ENCODE measurements around the gene STPG2. TPM values are rescaled to one million over a fixed set of nuclear protein-coding genes. Genes with fewer than 3 reads are reported as not detected.
A peak's percentile ranks its signal among the peaks of the same experiment; 100 is the strongest.

The STPG2 gene
- total RNA-seq, 2 donors from 2014 or later = not detected

GRCh38 chr4:98055800-98056501, 87.3 kb downstream of the STPG2 start:
- H3K27ac Mint-ChIP-seq = no peak overlapping the region
- ATAC-seq (replicated peaks in 1 of 2) = no peak
- peaks cover 8 to 9% of the 10 kb centered on the region in 2 donors for H3K9me3 Mint-ChIP-seq
- no peaks in the 10 kb centered on the region for H3K36me3 Mint-ChIP-seq (ENCODE audit: insufficient read depth in 2 of 2)
- DNase-seq = no peak
- no peaks in the 10 kb centered on the region for H3K4me1 Mint-ChIP-seq (ENCODE audit: low read depth)
- peaks cover 9% of the 10 kb centered on the region for H3K27me3 Mint-ChIP-seq (ENCODE audit: low read depth)
- no peak overlapping the region for H3K4me3 Mint-ChIP-seq

DNA sequence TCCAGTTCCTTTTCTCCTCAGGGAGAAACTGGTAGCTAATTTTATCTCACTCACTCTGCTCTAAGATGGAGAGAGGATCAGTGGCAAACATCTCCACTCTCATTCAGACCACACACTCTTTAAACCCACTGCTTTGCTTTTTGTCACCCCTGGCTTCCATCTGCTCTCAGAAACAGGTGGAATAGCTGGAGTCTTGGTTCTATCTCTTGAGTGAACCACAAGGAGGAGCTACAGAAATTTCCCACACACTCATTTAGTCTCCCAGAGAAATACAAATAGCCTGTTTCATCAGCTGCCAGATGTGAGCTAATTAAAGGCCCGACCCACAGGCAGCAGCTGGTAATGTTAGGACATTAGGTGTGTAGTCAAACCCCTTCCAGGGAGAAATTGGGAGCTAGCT, 96.6 kb downstream of the STPG2 start:
- H3K9me3 Mint-ChIP-seq = no peaks in the 10 kb centered on the region
- H3K4me1 Mint-ChIP-seq (ENCODE audit: low read depth) = no peaks in the 10 kb centered on the region
- ATAC-seq (replicated peaks in 1 of 2) (no peak), DNase-seq (no peak)
- H3K27ac Mint-ChIP-seq = no peak overlapping the region
- H3K36me3 Mint-ChIP-seq (ENCODE audit: insufficient read depth in 2 of 2) = no peaks in the 10 kb centered on the region
- no peak overlapping the region for H3K4me3 Mint-ChIP-seq
- H3K27me3 Mint-ChIP-seq (ENCODE audit: low read depth) = no peaks in the 10 kb centered on the region

DNA sequence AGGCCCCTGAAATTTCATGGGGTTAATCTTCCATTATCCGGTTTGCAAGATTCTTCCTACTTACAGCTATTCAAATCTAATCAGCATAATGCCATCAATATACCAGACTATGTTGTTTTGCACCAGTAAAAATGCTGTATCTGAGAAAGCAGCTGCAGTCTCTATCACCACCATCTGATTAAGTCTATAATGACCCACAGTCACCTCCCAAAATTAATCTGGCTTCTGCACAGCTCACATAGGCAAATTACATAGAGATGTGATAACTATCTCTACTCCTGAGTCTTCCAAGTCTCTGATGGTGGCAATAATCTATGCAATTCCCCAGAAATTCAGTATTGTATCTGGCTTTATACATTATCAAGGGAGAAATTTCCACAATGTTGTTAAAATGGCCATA, 113.2 kb downstream of the STPG2 start:
- H3K9me3 Mint-ChIP-seq = peaks cover 8 to 12% of the 10 kb centered on the region in 2 donors
- peaks cover 0 to 5% of the 10 kb centered on the region in 2 donors for H3K36me3 Mint-ChIP-seq (ENCODE audit: insufficient read depth in 2 of 2)
- H3K4me1 Mint-ChIP-seq (ENCODE audit: low read depth) = no peaks in the 10 kb centered on the region

GRCh38 chr4:98027827-98028226, 115.4 kb downstream of the STPG2 start:
- Mint-ChIP-seq H3K4me3 (no peak overlapping the region), H3K27ac (no peak overlapping the region), H3K27me3 (ENCODE audit: low read depth) (no peaks in the 10 kb centered on the region), H3K9me3 (peaks cover 8 to 11% of the 10 kb centered on the region in 2 donors), H3K4me1 (ENCODE audit: low read depth) (no peaks in the 10 kb centered on the region), H3K36me3 (ENCODE audit: insufficient read depth in 2 of 2) (peaks cover 4 to 5% of the 10 kb centered on the region in 2 donors)
- ATAC-seq (replicated peaks in 1 of 2) (no peak), DNase-seq (no peak)

More for the DNA sequence above, 113.2 kb downstream of the STPG2 start:
- Mint-ChIP-seq H3K27me3 (ENCODE audit: low read depth) (no peaks in the 10 kb centered on the region), H3K4me3 (no peak overlapping the region), H3K27ac (no peak overlapping the region)
- ATAC-seq (replicated peaks in 1 of 2) (no peak), DNase-seq (no peak)

DNA sequence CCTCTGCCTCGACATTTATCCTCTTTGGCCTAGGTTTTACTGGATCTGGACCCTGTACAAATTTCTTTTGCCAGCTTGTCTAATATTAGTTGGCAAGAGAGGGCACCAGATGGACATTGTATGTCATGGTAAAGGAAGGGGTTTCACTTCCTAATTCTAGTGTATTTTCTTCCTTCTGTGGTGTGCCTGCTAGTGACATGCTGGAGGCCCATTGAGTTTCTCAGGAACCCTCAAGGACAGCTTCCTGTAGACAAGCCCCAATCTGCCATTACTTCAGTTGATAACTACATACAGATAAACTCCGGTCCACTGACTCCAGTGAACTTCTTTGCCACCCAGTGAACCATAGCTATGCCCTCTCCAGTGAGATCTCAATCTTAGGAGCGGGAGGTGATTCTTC, 116.9 kb downstream of the STPG2 start:
- Mint-ChIP-seq H3K9me3 (peaks cover 3 to 11% of the 10 kb centered on the region in 2 donors), H3K4me3 (no peak overlapping the region)

DNA sequence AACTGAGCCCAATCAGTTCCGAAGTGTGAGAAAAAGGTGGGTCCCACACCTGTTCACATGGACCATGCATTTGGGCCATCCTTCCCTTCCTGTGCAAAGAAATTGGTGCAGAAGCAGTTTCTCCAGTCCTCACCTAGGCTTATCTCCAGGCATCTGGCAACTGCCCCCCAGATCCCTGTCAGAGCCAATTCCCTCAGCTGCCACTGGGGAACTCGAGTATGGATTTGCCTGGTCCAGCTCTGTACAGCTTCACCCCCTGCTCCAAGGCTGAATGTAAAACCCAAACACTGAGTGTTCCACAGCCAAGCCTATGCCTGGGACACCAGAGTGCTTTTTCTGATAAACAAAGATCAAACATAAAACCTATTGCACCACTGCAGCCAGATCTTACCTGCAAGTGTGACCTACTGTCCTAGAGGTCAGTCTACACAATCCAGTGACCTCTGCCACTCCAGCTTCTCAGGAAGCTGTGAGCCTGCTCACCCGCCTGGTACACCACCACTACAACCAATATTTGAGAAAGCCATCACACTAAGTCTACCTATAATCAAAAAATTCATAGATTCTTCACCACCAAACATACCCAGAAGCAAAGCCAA, 136.4 kb downstream of the STPG2 start:
- DNase-seq (no peak), ATAC-seq (replicated peaks in 1 of 2) (no peak)
- H3K4me1 Mint-ChIP-seq (ENCODE audit: low read depth) = no peaks in the 10 kb centered on the region
- H3K4me3 Mint-ChIP-seq = no peak overlapping the region
- no peaks in the 10 kb centered on the region for H3K36me3 Mint-ChIP-seq (ENCODE audit: insufficient read depth in 2 of 2)
- H3K27ac Mint-ChIP-seq = no peak overlapping the region
- peaks cover 4 to 21% of the 10 kb centered on the region in 2 donors for H3K9me3 Mint-ChIP-seq
- H3K27me3 Mint-ChIP-seq (ENCODE audit: low read depth) = no peaks in the 10 kb centered on the region

More for the DNA sequence above, 116.9 kb downstream of the STPG2 start:
- Mint-ChIP-seq H3K4me1 (ENCODE audit: low read depth) (no peaks in the 10 kb centered on the region), H3K27ac (no peak overlapping the region), H3K27me3 (ENCODE audit: low read depth) (no peaks in the 10 kb centered on the region), H3K36me3 (ENCODE audit: insufficient read depth in 2 of 2) (peaks cover 0 to 4% of the 10 kb centered on the region in 2 donors)
- no peak for DNase-seq
- ATAC-seq (replicated peaks in 1 of 2) = no peak

- H3K4me3 Mint-ChIP-seq = no peak overlapping the region
- H3K4me1 Mint-ChIP-seq (ENCODE audit: low read depth) = no peaks in the 10 kb centered on the region
- no peak for DNase-seq
- no peak for ATAC-seq (replicated peaks in 1 of 2)
- H3K27me3 Mint-ChIP-seq (ENCODE audit: low read depth) = no peaks in the 10 kb centered on the region
- H3K36me3 Mint-ChIP-seq (ENCODE audit: insufficient read depth in 2 of 2) = no peaks in the 10 kb centered on the region
- peaks cover 3 to 16% of the 10 kb centered on the region in 2 donors for H3K9me3 Mint-ChIP-seq
- no peak overlapping the region for H3K27ac Mint-ChIP-seq
These were observed 137.2 kb downstream of the STPG2 start for GRCh38 chr4:98006060-98006459.

DNA sequence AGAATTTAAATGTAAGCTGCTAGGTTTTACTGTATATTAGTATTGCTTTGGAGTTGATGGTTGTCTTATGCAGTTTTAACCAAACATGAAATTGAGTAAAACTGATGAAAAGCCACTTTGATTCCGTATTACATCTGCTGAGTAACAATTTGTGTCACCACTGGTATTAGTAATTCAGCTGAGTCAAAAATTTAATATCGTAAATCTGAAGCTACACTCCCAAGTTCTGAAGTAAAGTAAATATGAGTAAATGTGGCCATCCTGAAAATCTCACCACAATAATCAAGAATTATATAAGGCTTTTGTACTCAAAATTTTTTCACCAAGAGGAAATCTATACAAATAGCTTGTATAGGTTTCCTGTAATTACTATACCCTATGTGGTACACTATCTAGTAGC, 142.3 kb downstream of the STPG2 start:
- Mint-ChIP-seq H3K9me3 (peaks cover 1 to 5% of the 10 kb centered on the region in 2 donors), H3K27ac (no peak overlapping the region), H3K4me3 (no peak overlapping the region), H3K36me3 (ENCODE audit: insufficient read depth in 2 of 2) (no peaks in the 10 kb centered on the region), H3K27me3 (ENCODE audit: low read depth) (no peaks in the 10 kb centered on the region), H3K4me1 (ENCODE audit: low read depth) (no peaks in the 10 kb centered on the region)
- ATAC-seq (replicated peaks in 1 of 2) (no peak), DNase-seq (no peak)

- no peaks in the 10 kb centered on the region for H3K4me1 Mint-ChIP-seq (ENCODE audit: low read depth)
- no peak for ATAC-seq (replicated peaks in 1 of 2)
- no peak for DNase-seq
- no peak overlapping the region for H3K27ac Mint-ChIP-seq
- no peaks in the 10 kb centered on the region for H3K27me3 Mint-ChIP-seq (ENCODE audit: low read depth)
- H3K4me3 Mint-ChIP-seq = no peak overlapping the region
- H3K36me3 Mint-ChIP-seq (ENCODE audit: insufficient read depth in 2 of 2) = peaks cover 0 to 3% of the 10 kb centered on the region in 2 donors
- peaks cover 6 to 7% of the 10 kb centered on the region in 2 donors for H3K9me3 Mint-ChIP-seq
These were observed 145.1 kb downstream of the STPG2 start for GRCh38 chr4:97998203-97998602.

DNA sequence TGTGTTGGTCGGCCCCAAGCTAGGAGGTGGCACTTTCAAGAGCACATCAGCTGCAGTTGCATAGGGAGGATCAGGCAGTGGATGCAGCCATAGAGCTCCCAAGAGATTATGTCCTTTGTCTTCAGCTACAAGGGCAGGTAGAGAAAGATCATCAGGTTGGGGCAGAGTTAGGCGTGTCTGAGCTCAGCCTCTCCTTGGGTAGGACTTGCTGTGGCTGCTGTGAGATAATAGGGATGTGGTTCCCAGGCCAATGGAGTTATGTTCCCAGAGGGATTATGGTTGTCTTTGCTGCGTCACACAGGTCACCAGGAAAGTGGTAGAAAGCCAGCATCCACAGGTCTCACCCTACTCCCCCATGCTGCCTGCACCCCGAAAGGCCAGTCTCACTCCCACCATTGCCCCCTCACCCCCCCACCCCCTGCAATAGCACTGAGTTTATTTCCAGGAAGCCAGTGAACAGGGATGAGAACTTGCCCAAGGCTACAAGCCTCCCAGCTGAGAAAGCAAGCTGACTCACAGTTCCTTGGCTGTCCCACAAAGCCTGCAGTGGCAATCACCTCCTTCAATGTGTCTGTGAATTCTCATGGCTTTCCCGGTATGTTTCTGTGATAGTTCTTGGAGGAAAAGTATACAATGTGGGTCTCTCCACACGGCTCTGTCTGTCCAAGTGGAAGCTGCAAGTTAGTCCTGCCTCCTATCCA, 148.4 kb downstream of the STPG2 start:
- DNase-seq = no peak
- H3K4me3 Mint-ChIP-seq = no peak overlapping the region
- H3K9me3 Mint-ChIP-seq = peaks cover 12 to 14% of the 10 kb centered on the region in 2 donors
- no peak for ATAC-seq (replicated peaks in 1 of 2)
- no peaks in the 10 kb centered on the region for H3K27me3 Mint-ChIP-seq (ENCODE audit: low read depth)
- peaks cover 0 to 3% of the 10 kb centered on the region in 2 donors for H3K36me3 Mint-ChIP-seq (ENCODE audit: insufficient read depth in 2 of 2)
- no peaks in the 10 kb centered on the region for H3K4me1 Mint-ChIP-seq (ENCODE audit: low read depth)
- H3K27ac Mint-ChIP-seq = no peak overlapping the region

DNA sequence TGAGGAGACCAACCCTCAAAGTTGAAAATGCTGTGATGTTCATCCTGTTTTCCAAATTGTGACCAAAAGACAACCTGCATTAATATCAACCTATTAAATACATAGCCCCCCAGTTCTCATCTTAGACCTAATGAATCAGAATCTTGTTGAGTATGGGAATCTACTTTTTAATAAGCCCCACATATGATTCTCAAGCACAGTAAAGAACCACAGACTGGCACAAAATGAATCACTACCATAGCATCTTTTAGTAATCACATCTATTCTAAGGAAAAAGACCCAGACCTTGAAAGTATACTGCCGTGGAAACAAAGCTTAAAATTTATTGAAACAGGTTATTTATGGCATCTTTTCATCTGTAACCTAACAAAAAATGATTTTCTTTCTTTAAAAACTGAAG, 152.9 kb downstream of the STPG2 start:
- ATAC-seq (replicated peaks in 1 of 2) (no peak), DNase-seq (no peak)
- Mint-ChIP-seq H3K27me3 (ENCODE audit: low read depth) (no peaks in the 10 kb centered on the region), H3K4me1 (ENCODE audit: low read depth) (no peaks in the 10 kb centered on the region), H3K4me3 (no peak overlapping the region), H3K36me3 (ENCODE audit: insufficient read depth in 2 of 2) (peaks cover 0 to 3% of the 10 kb centered on the region in 2 donors), H3K27ac (no peak overlapping the region), H3K9me3 (peaks cover 7 to 12% of the 10 kb centered on the region in 2 donors)

- no peak overlapping the region for H3K27ac Mint-ChIP-seq
- ATAC-seq (replicated peaks in 1 of 2) = no peak
- H3K27me3 Mint-ChIP-seq (ENCODE audit: low read depth) = no peaks in the 10 kb centered on the region
- no peaks in the 10 kb centered on the region for H3K4me1 Mint-ChIP-seq (ENCODE audit: low read depth)
- H3K4me3 Mint-ChIP-seq = no peak overlapping the region
- H3K36me3 Mint-ChIP-seq (ENCODE audit: insufficient read depth in 2 of 2) = no peaks in the 10 kb centered on the region
- H3K9me3 Mint-ChIP-seq = no peaks in the 10 kb centered on the region
- no peak for DNase-seq
These were observed 156.1 kb downstream of the STPG2 start for GRCh38 chr4:97987019-97987648.

GRCh38 chr4:97984545-97985131, 158.6 kb downstream of the STPG2 start:
- ATAC-seq (replicated peaks in 1 of 2) = no peak
- Mint-ChIP-seq H3K36me3 (ENCODE audit: insufficient read depth in 2 of 2) (no peaks in the 10 kb centered on the region), H3K4me1 (ENCODE audit: low read depth) (no peaks in the 10 kb centered on the region), H3K4me3 (no peak overlapping the region), H3K27me3 (ENCODE audit: low read depth) (no peaks in the 10 kb centered on the region), H3K9me3 (no peaks in the 10 kb centered on the region), H3K27ac (no peak overlapping the region)
- peak in 1 of 2 donors; percentile 3 for DNase-seq
